HG02623 (cell line): ENCODE data around the gene TMEM145.
"Not testable (repeated sequence)": the region's sequence is repeated elsewhere in the genome, so short reads cannot be mapped to it uniquely, and the experiment has no call there.

Experiments
- ATAC-seq: cut with Tn5 transposase; IDR thresholded peaks from one replicate; pipeline ENCODE4 v1.9.1; 2021; ENCODE audit warnings: moderate library complexity; ENCODE audit not compliant: unreplicated experiment

TMEM145 gene

DNA sequence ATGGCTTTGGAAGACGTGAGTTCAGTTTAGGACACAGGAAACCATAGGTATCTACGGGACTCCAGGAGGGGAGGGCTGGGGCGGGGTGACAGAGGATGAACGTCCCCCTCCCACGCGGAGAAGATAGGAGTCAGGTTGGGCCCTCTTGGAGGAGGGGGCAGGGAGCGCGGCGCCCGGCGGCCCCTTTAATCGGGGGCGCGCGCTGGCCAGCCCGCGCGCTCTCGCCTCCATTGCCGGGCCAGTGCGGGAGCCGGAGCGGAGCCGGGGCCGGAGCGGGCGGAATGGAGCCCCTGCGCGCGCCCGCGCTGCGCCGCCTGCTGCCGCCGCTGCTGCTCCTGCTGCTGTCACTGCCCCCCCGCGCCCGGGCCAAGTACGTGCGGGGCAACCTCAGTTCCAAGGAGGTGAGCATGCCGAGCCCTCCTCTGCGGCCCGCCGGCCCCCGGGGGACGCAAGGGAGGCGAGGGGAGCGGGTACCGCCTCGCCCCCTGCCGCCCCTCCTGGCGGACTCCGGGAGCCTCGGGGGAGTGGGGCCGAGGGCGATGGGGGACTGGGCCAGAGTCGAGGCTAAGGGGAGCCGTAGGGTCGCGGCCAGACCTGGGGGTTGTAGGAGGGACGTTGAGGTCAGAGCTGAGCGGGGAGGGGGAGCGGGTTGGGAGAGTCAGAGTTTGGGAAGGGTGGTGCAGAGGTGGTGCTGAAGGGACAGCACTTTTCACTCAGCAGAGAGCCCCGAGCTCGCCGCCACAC lies at the start of gene TMEM145:
TSS of gene TMEM145 (plus strand) at position 214 of the 744 bp plus-strand sequence. CDS start at position 282, 68 bp downstream.
- ATAC-seq, result no peak

DNA sequence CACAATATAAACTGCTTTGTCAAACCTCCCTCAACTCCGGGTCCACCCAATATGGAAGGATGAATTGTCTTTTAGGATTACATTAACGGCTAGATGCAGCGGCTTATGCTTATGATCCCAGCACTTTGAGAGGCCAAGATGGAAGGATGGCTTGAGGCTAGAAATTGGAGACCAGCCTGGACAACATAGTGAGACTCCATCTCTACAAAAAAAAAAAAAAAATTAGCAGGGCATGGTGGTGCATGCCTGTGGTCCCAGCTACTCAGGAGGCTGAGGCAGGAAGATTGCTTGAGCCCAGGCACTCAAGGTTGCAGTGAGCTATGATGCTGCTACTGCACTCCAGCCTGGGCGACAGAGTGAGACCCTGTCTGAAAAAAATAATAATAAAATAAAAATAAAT lies 47.0 kb upstream of the TMEM145 start:
- not testable (repeated sequence) for ATAC-seq

DNA sequence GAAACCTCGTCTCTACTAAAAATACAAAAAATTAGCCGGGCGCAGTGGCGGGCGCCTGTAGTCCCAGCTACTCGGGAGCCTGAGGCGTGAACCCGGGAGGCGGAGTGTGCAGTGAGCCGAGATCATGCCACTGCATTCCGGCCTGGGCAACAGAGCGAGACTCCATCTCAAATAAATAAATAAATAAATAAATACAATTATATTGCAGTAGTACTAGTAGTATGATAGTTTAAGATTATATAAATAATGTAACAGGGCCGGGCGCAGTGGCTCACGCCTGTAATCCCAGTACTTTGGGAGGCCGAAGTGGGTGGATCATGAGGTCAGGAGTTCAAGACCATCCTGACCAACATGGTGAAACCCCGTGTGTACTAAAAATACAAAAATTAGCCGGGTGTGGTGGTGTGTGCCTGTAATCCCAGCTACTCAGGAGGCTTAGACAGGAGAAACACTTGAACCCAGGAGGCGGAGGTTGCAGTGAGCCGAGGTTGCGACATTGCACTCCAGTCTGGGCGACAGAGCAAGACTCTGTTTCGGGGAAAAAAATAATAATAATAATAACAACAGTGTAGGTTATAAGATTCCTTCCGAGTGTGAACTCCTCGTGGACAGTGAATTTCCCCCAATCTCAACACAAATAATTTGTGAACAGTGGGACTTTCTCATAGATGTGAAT lies 46.0 kb upstream of the TMEM145 start:
- ATAC-seq, result not testable (repeated sequence)

DNA sequence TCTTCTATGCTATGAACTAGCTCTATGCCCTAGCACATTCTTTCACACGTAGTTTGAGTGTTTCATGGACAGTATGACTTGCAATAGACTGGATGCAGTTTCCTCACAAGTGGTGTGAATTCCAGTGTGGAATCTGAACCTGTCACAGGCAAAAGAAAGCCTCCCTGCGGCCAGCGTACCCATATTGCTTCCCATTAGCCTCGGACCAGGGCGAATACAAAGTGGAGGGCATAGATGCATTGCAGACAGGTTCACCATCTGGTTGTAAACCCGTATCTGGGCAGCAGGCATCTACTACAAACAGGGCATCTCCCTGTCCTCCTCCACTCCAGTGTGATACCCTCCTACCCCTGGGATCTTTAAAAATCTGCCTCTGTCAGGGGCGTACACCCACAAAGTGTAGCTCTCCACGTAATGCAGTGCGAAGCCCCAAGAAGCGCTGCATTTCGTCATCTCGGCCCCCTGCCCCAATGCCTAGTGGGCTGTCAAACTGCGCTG lies 45.4 kb upstream of the TMEM145 start:
- ATAC-seq, result no peak

DNA sequence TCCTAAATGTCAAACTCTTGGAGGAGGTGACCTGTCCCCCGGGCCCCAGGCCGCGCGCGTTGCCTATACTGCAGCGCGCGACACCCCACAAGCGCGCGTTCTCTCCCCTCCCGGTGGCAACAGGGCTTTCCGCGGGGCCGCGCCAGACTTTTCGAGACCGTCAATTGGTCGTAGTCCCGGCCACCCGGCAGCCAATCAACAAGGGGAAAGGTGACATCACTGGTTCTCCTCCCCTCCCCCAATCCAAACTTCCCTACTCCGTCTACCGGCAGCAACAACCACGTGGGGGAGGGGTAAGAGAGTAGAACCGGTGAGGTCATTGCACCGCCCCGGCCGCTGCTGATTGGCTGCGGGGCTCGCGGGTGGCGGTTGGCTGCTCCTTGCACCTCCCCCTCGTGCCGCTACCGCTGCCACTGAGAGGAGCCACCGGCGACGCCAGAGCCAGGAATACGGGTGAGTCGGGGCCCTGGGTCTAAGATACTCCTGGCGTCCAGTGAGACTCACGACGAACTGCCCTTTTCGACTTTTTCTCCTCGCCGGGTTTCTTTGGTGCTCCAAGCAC lies 44.9 kb upstream of the TMEM145 start:
- peak; percentile 45 for ATAC-seq

DNA sequence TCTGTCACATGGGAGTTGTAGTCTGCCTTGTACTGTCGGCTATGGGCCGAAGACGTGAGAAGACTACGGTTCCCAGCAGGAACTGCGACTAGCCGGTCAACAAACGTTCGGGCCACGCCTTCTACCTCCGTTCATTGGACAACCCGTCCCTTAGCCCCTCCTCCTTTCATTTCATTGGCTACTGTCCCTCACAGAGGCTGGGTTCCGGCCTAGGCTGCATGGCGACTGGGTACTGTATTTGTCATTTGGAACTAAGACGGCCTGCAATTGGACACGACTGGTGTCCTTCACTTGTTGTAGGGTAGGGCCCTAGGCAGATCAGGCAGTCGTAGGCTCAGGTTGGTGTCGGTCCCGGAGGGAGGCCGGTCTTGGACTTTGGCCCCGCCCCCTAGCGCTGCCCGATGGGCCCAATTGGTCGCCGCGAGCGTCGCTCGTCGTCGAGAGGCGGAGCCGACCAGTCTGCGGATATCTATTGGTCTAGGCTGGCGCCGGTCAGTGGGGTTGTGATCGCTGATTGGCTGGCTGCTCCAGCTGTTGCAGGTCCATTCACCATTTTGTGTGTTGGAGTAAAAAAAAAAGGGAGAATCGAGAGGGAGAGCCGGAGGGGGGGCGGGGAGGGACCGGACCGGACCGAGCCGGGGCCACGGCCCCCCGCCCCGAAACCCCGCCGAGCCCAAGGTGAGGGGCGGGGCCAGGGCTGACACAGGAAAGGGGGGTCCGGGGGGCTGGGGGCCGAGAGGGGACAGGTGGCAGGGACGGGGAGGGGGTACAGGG lies 44.2 kb upstream of the TMEM145 start, which contains the start of gene CIC:
TSS of gene CIC (plus strand) at position 549 of the 774 bp plus-strand sequence. CDS start 2,532 bp downstream, outside the sequence.
- ATAC-seq, result peak; percentile 75

DNA sequence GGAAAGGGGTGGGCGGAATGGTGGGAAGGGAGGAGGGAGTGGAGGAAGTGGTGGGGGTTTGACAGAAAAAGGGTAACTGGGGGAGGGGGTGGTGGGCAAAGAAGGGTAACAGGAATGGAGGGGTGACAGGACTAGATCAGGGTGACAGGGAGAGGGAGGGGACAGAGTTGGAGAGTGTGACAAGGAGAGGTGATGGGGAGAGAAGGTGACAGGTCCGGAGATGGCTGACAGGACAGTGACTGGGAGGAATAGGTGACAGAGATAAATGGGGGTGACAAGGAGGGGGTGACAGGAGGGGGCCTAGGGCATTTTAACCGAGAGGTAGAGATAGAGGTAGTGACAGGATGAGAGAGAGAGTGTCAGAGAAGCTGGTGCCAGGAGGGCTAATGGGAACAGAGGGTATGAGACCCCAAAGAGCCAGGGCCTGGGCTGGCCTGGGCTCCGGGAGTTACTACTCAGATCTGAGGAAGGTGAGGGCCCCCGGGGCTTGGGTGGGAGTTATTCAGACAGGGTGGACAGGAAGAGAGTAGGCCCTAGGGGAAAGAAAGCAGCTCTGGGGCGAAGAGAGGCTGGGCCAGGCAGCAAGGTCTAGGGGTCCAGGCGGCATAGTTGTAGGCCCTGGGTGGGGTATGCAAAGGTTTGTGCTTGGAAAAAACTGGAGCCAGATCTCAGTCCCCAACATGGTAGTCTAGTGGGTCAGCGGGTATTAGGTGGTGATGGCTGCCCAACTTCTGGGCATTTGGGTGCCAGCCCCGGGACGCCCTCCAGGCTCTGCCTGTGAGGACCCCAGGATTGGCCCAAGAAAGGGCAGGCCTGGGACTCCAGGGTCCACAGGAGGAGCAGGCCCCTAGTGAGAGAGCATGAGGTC lies 43.4 kb upstream of the TMEM145 start:
- no peak for ATAC-seq

DNA sequence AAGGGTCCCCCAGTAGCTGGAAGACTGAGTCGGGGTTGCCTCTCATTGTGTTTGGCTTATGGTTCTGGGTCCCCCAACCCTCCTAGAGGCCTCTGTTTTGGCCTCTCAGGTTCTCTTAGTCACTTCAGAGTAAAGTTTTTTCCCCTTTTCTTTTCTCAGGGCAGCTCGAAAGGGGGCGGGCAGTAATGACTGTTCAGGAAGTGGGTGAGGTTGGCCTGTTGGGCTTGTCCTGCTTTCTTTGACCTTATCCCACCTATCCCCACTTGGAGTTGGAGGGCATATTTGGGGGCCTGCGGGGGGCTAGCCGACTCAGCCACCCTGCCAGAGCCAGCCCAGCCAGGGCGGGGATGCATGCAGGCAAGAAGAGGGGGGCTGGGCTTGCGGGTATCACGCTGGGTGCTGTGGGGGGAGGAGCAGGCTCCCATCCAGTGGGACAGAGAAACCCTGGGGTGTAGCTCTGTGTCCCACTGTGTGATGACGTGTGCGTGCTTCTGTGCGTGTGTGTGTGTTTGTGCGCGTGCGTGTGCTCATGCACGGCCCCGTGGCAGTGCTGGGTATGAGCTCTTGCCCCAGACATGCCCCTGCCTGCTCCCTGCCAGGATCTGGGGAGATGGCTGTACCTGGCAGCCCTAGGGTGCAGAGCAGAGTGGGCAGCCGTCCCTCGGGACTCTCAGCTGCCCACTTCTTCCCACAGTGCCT lies 42.6 kb upstream of the TMEM145 start:
- no peak for ATAC-seq

DNA sequence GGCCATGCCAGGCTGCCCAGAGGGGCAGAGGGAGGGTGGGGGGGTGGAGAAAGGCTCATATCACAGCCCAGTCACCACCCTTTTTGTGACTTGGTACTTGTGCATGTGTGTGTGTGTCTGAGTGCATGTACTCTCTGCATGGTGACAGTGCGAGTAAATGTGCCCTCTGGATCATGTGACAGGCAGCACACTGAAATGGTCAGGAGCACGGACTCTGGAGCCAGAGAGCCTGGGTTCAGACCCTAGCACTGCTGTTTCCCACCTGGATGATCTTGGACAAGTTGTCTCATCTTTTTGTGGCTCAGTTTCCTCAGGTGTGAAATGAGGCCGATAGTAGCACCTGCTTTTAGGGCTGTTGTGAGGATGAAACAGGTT lies 42.1 kb upstream of the TMEM145 start:
- ATAC-seq, result no peak

DNA sequence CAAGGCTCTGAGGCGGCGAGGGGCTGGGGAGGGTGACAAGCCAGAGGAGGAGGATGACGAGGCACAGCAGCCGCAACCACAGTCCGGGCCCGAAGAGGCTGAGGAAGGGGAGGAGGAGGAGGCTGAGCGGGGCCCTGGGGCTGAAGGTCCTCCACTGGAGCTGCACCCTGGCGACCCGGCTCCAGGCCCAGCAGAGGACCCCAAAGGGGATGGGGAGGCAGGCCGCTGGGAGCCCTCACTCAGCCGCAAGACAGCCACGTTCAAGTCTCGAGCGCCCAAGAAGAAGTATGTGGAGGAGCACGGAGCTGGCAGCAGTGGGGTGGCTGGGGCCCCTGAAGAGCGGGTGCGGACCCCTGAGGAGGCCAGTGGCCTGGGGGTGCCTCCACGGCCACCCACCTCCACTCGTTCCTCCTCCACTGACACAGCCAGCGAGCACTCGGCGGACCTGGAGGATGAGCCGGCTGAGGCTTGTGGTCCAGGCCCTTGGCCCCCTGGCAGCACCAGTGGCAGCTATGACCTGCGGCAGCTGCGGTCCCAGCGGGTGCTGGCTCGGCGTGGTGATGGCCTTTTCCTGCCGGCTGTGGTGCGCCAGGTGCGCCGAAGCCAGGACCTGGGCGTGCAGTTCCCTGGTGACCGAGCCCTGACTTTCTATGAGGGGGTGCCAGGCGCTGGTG lies 41.1 kb upstream of the TMEM145 start:
- no peak for ATAC-seq

DNA sequence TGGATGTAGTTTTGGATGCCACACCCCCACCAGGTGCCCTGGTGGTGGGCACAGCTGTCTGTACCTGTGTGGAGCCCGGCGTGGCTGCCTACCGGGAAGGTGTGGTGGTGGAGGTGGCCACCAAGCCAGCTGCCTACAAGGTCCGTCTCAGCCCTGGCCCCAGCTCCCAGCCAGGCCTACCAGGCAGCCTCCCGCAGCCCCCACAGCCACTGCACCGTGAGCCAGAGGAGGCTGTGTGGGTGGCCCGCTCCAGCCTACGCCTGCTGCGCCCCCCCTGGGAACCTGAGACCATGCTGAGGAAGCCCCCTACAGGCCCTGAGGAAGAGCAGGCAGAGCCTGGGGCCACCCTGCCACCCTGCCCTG lies 40.6 kb upstream of the TMEM145 start:
- ATAC-seq, result no peak

DNA sequence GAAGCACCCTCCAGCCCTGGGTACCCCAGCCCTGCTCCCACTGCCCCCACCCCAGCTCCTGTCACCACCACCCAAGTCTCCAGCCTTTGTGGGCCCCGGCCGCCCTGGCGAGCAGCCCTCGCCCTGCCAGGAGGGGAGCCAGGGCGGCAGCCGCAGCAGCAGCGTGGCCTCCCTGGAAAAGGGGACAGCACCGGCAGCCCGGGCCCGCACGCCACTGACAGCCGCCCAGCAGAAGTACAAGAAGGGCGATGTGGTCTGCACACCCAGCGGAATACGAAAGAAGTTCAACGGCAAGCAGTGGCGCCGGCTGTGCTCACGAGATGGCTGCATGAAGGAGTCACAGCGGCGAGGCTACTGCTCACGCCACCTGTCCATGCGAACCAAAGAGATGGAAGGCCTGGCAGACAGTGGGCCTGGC lies 40.1 kb upstream of the TMEM145 start:
- ATAC-seq, result no peak

DNA sequence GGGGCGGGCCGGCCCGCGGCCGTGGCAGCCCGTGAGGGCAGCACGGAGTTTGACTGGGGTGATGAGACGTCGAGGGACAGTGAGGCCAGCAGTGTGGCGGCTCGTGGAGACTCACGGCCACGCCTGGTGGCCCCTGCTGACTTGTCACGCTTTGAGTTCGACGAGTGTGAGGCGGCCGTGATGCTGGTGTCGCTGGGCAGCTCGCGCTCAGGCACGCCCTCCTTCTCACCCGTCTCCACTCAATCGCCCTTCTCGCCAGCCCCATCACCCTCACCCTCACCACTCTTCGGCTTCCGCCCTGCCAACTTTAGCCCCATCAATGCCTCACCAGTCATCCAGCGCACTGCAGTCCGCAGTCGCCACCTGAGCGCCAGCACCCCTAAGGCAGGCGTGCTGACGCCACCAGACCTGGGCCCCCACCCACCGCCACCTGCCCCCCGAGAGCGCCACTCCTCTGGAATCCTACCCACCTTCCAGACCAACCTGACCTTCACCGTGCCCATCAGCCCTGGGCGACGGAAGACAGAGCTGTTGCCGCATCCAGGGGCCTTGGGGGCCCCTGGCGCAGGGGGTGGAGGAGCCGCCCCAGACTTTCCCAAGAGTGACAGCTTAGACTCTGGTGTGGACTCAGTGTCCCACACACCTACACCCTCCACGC lies 39.6 kb upstream of the TMEM145 start:
- ATAC-seq, result no peak

DNA sequence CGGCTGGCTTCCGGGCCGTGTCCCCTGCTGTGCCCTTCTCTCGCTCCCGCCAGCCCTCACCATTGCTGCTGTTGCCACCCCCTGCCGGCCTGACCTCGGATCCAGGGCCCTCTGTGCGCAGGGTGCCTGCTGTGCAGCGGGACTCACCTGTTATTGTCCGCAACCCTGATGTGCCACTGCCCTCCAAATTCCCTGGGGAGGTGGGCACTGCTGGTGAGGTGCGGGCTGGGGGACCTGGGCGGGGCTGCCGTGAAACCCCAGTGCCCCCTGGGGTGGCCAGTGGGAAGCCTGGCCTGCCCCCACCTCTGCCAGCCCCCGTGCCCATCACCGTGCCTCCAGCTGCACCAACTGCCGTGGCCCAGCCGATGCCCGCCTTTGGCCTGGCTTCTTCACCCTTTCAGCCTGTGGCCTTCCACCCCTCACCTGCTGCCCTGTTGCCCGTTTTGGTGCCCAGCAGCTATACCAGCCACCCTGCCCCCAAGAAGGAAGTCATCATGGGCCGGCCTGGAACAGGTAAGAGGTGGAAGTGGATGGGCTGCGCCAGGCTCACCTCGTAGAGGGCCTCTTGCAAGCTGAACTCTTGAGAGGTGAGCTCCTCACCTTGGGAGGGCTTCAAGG lies 38.9 kb upstream of the TMEM145 start:
- no peak for ATAC-seq

DNA sequence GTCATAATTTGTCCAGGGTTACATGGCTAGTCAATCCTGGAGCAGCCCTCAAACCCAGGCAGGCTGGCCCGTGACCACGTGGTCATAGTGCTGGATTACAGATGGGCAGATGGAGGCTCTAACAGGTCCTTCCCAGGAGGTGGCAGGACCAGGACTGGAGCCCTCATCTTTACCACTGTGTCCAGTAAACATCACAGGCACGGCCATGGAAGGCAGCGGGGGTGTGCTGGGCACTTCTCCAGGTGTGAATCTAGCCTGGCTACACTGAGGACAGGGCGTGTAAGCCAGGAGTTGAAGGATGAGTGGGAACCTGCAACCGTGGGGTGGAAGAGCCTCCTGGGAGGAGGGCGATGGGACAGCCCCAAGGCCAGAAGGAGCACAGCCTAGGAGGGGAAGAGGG lies 38.0 kb upstream of the TMEM145 start:
- no peak for ATAC-seq

DNA sequence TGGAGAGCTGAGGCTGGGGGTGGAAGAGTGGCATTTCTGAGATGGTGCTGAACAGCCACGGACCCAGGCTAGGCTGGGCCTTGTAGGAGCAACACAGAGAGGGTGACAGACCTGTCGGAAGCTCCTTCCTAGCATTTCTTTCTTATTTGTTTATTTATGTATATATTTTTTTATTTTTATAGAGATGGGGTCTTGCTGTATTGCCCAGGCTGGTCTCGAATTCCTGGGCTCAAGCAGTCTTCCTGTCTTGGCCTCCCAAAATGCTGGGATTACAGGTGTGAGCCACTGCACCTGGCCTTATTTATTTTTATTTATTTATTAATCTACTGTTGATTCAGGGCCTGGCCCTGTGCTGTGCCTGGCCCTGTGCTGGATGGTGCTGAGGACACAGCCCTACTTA lies 37.6 kb upstream of the TMEM145 start:
- ATAC-seq, result no peak

DNA sequence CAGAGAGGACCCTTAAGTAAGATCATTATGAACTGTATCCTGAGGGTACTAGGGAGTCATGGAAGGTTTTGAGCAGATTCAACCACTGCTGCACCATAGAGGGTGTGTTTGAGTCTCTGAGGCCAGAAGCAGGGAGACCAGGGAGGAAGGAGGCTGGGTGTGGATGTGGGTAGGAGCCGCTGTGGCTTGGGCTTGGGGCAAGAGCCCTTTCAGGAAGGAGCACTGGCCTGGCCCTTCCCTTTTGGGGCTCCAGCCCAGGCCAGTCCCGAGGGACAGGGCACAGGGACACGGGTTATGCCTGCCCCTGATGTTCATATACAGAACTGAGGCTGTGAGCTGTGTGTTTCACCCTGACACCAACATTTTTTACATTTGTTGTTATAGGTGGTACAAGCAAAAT lies 36.8 kb upstream of the TMEM145 start:
- no peak for ATAC-seq

DNA sequence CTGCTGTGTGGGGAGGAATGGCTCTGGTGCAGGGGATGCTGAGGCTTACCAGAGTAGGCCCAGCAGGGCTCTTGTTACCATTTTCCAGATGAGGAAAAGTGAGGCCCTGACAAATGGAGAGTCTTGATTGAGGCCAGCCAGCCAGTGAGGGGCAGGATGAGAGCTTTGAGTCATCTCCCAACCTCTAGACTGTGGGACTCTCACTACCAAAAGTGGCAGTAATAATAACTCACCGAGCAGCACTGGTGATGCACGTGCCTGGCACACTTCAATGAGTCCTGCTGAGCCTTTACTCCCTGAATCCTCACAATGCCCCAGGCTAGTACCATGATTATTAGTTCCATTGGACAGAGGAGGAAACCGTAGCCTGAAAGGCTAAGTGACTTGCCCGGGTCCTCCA lies 36.3 kb upstream of the TMEM145 start:
- no peak for ATAC-seq
